ENCODE results near the gene DNAI7.

Gene DNAI7

GRCh38 chr12:25195056-25195971 is at the start of gene DNAI7, which contains the start of gene ETFRF1:
Gene DNAI7, minus strand, starts transcription at chr12:25195160. Its CDS starts 82 bp downstream, at chr12:25195078.
Gene ETFRF1, plus strand, starts transcription at chr12:25195237. Its CDS starts 8,720 bp downstream, at chr12:25203957.
- peak; percentile 97 for DNase-seq

- no peak for DNase-seq
Observed at GRCh38 chr12:25243680-25243990, 48.7 kb upstream of the DNAI7 start.

GRCh38 chr12:25242981-25243679 is 48.2 kb upstream of the DNAI7 start:
- no peak for DNase-seq

- peak; percentile 79 for DNase-seq
Observed at GRCh38 chr12:25241167-25242020, 46.4 kb upstream of the DNAI7 start.

GRCh38 chr12:25236626-25237025 is 41.7 kb upstream of the DNAI7 start:
- no peak for DNase-seq

GRCh38 chr12:25236190-25236589 is 41.2 kb upstream of the DNAI7 start:
- DNase-seq, result no peak

GRCh38 chr12:25213338-25213737 is 18.4 kb upstream of the DNAI7 start:
- no peak for DNase-seq

- DNase-seq, result no peak
Observed at GRCh38 chr12:25208554-25208953, 13.6 kb upstream of the DNAI7 start.

- no peak for DNase-seq
Observed at GRCh38 chr12:25207846-25208245, 12.9 kb upstream of the DNAI7 start.

- no peak for DNase-seq
Observed at GRCh38 chr12:25207411-25207810, 12.5 kb upstream of the DNAI7 start.

- no peak for DNase-seq
Observed at GRCh38 chr12:25202137-25202536, 7.2 kb upstream of the DNAI7 start.

GRCh38 chr12:25200703-25201102 is 5.7 kb upstream of the DNAI7 start:
- DNase-seq, result no peak

GRCh38 chr12:25197608-25198007 is 2.6 kb upstream of the DNAI7 start:
- no peak for DNase-seq

- no peak for DNase-seq
Observed at GRCh38 chr12:25194722-25195055, 271 bp downstream of the DNAI7 start.

- DNase-seq, result no peak
Observed at GRCh38 chr12:25194214-25194613, 746 bp downstream of the DNAI7 start.

GRCh38 chr12:25190793-25191192 is 4.2 kb downstream of the DNAI7 start:
- no peak for DNase-seq

- no peak for DNase-seq
Observed at GRCh38 chr12:25189656-25190055, 5.3 kb downstream of the DNAI7 start.

GRCh38 chr12:25187781-25188180 is 7.2 kb downstream of the DNAI7 start:
- no peak for DNase-seq

- peak; percentile 54 for DNase-seq
Observed at GRCh38 chr12:25186788-25187402, 8.1 kb downstream of the DNAI7 start.

- DNase-seq, result peak; percentile 62
Observed at GRCh38 chr12:25186038-25186787, 8.7 kb downstream of the DNAI7 start.

- no peak for DNase-seq
Observed at GRCh38 chr12:25184132-25184531, 10.8 kb downstream of the DNAI7 start.

- no peak for DNase-seq
Observed at GRCh38 chr12:25182765-25183164, 12.2 kb downstream of the DNAI7 start.

All from CD4-positive, alpha-beta T cell treated with Interleukin-17A for 1 hour (primary cell).